ENCODE measurements around the gene VASH1.

VASH1 gene

GRCh38 chr14:76830556-76830955 lies 69.3 kb downstream of the VASH1 start:
- no peaks in the 10 kb centered on the region for H3K27me3 ChIP-seq (replicated peaks; ENCODE audit: control insufficient read depth, insufficient read depth, low read length, poor library complexity, severe bottlenecking)
- no peak overlapping the region for H3K4me3 ChIP-seq (ENCODE audit: insufficient read depth, low read depth, low read length, poor library complexity, severe bottlenecking)
- DNase-seq = no peak
- no peaks in the 10 kb centered on the region for H3K4me1 ChIP-seq (ENCODE audit: control insufficient read depth, insufficient read depth, low read length, poor library complexity, severe bottlenecking)
- H3K36me3 ChIP-seq (ENCODE audit: control insufficient read depth, insufficient read depth, low read length) = no peaks in the 10 kb centered on the region
- H3K27ac ChIP-seq (ENCODE audit: insufficient read depth, low read length, poor library complexity, severe bottlenecking) = no peak overlapping the region
- no peaks in the 10 kb centered on the region for H3K9me3 ChIP-seq (ENCODE audit: control insufficient read depth, low read length)

DNA sequence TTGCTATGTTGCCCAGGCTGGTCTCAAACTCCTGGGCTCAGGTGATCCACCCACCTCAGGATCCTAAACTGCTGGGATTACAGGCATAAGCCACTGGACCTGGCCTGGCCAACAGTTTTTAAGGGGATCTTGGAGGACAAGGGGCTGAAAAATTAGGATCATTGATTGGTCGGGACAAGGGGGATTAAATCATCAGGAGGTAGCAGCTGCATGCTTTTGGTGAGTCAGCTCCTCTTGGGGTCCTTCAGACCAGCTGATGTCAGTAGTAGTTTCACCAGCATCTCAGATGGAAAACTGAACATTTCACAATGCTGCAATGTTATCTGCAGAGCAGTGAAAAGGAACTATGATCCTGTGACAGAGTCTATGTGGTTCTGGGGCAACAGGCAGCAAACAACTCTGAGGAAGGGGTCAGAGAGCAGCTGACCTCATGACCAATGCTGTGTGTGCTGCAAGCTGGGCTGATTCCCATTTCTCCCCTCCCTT lies 71.3 kb downstream of the VASH1 start:
- Histone ChIP-seq H3K4me3 (ENCODE audit: insufficient read depth, low read depth, low read length, poor library complexity, severe bottlenecking) (no peak overlapping the region), H3K27me3 (replicated peaks; ENCODE audit: control insufficient read depth, insufficient read depth, low read length, poor library complexity, severe bottlenecking) (no peaks in the 10 kb centered on the region), H3K36me3 (ENCODE audit: control insufficient read depth, insufficient read depth, low read length) (no peaks in the 10 kb centered on the region), H3K9me3 (ENCODE audit: control insufficient read depth, low read length) (no peaks in the 10 kb centered on the region), H3K27ac (ENCODE audit: insufficient read depth, low read length, poor library complexity, severe bottlenecking) (no peak overlapping the region), H3K4me1 (ENCODE audit: control insufficient read depth, insufficient read depth, low read length, poor library complexity, severe bottlenecking) (no peaks in the 10 kb centered on the region)
- no peak for DNase-seq

All from effector memory CD4-positive, alpha-beta T cell (primary cell).